NCI-H748 treated with DMSO at 0.1 percent for 48 hours (cell line): Measurements from ENCODE around the gene UBE2QL1.
A peak's percentile ranks its signal among the peaks of the same experiment; 100 is the strongest.

Experiments
- DNase-seq: peaks from one replicate; lab custom pipeline; 2025; lab: John Stamatoyannopoulos, UW

UBE2QL1 gene

GRCh38 chr5:6427694-6428093 lies 21.0 kb upstream of the UBE2QL1 start:
- no peak for DNase-seq

- DNase-seq, result no peak
These were observed 18.1 kb upstream of the UBE2QL1 start for GRCh38 chr5:6430418-6431028.

GRCh38 chr5:6431214-6432195 lies 17.2 kb upstream of the UBE2QL1 start:
- DNase-seq, result no peak

GRCh38 chr5:6432206-6432605 lies 16.5 kb upstream of the UBE2QL1 start:
- no peak for DNase-seq

GRCh38 chr5:6434731-6435130 lies 13.9 kb upstream of the UBE2QL1 start:
- no peak for DNase-seq

- DNase-seq, result no peak
These were observed 13.3 kb upstream of the UBE2QL1 start for GRCh38 chr5:6435356-6435755.

- DNase-seq, result no peak
These were observed 11.8 kb upstream of the UBE2QL1 start for GRCh38 chr5:6436715-6437331.

GRCh38 chr5:6439588-6440550 lies 8.8 kb upstream of the UBE2QL1 start:
- DNase-seq, result no peak

GRCh38 chr5:6442333-6442732 lies 6.3 kb upstream of the UBE2QL1 start:
- no peak for DNase-seq

GRCh38 chr5:6443326-6443725 lies 5.3 kb upstream of the UBE2QL1 start:
- DNase-seq, result no peak

GRCh38 chr5:6446042-6446441 lies 2.6 kb upstream of the UBE2QL1 start:
- DNase-seq, result no peak

GRCh38 chr5:6446626-6447309 lies 1.9 kb upstream of the UBE2QL1 start:
- no peak for DNase-seq

- DNase-seq, result no peak
These were observed 1.1 kb upstream of the UBE2QL1 start for GRCh38 chr5:6447384-6448140.

- DNase-seq, result no peak
These were observed 543 bp upstream of the UBE2QL1 start for GRCh38 chr5:6448141-6448491.

- DNase-seq, result peak; percentile 30
These were observed 953 bp downstream of the UBE2QL1 start for GRCh38 chr5:6449465-6450158.

- DNase-seq, result peak; percentile 78
These were observed 1.7 kb downstream of the UBE2QL1 start for GRCh38 chr5:6450319-6450833.

GRCh38 chr5:6452622-6453504 lies 4.2 kb downstream of the UBE2QL1 start:
- DNase-seq, result no peak

- DNase-seq, result no peak
These were observed 5.4 kb downstream of the UBE2QL1 start for GRCh38 chr5:6453937-6454560.
